ENCODE results near the gene EN1.

The EN1 gene

GRCh38 chr2:118856978-118857676 lies 9.7 kb upstream of the EN1 start:
- FAIRE-seq: no peak
- TF ChIP-seq POU2F2 (IDR thresholded peaks at IDR 0.05; ENCODE audit: low read depth, low read length) (no peak), POLR2AphosphoS5 (IDR thresholded peaks at IDR 0.05; ENCODE audit: low read depth, low read length) (no peak), SPI1 (IDR thresholded peaks at IDR 0.05; ENCODE audit: low read depth, low read length) (no peak), TAF1 (IDR thresholded peaks at IDR 0.05; ENCODE audit: low read depth, low read length) (no peak)
- DNase-seq (ENCODE audit: insufficient read length, low spot score): no peak

GRCh38 chr2:118856330-118856977 lies 9.0 kb upstream of the EN1 start:
- no peak for DNase-seq (ENCODE audit: insufficient read length, low spot score)
- TF ChIP-seq TAF1 (IDR thresholded peaks at IDR 0.05; ENCODE audit: low read depth, low read length): no peak
- no peak for TF ChIP-seq SPI1 (IDR thresholded peaks at IDR 0.05; ENCODE audit: low read depth, low read length)
- FAIRE-seq: no peak

DNA sequence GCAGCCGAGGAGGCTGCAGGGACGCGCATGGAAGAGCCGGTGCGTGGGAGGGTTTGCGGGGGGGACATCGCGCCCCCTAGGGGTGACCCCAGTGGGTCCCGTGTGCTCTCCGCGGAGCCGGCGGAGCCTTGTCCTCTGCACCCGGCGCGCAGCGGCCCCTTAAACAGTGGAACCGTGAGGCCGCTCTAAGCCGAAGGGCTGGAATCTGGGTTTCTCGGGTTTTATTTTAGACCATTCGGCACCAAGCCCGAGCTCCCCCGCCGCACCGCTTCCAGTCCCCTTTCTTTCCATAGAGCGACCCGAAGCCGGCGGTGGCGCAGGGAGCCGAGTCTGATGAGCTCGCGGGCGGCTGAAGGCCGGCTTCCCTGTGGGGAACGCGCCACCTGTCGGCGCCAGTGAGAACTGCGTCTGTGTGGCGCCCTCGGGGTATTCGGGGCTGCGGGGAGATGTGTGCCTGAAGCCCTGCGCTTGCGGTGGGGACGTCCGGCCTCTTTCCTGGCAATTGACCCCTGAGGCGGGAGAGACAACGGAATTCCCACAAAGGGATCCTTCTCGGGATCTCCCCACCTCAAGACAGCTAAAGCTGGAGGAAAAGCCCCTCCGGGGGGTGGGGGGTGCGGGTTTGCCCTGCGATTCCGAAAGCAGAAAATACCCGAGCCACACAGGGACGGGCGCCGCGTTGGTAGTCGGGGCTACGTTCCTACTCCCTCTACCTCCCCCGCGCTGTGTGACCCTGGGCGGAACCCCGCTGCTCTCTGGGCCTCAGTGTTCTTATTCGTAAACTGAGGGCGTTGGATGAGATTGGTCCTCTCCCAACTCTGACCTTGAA lies 8.2 kb upstream of the EN1 start:
- FAIRE-seq: peak; percentile 87
- peak; percentile 95 for DNase-seq (ENCODE audit: insufficient read length, low spot score)

GRCh38 chr2:118854507-118855345 lies 7.3 kb upstream of the EN1 start:
- no peak for DNase-seq (ENCODE audit: insufficient read length, low spot score)
- TF ChIP-seq POLR2A (IDR thresholded peaks at IDR 0.05; ENCODE audit: low read depth, low read length) (no peak), POU2F2 (IDR thresholded peaks at IDR 0.05; ENCODE audit: low read depth, low read length) (no peak), POLR2AphosphoS5 (IDR thresholded peaks at IDR 0.05; ENCODE audit: low read depth, low read length) (no peak), SPI1 (IDR thresholded peaks at IDR 0.05; ENCODE audit: low read depth, low read length) (no peak), TAF1 (IDR thresholded peaks at IDR 0.05; ENCODE audit: low read depth, low read length) (no peak), PAX5 (IDR thresholded peaks at IDR 0.05; ENCODE audit: insufficient read depth, low read length, severe bottlenecking) (no peak)
- no peak for FAIRE-seq

More for the DNA sequence above, 8.2 kb upstream of the EN1 start:
- TF ChIP-seq SPI1 (IDR thresholded peaks at IDR 0.05; ENCODE audit: low read depth, low read length): no peak

GRCh38 chr2:118853651-118854291 lies 6.3 kb upstream of the EN1 start:
- DNase-seq (ENCODE audit: insufficient read length, low spot score) (no peak), FAIRE-seq (no peak)
- TF ChIP-seq POU2F2 (IDR thresholded peaks at IDR 0.05; ENCODE audit: low read depth, low read length) (no peak), PAX5 (IDR thresholded peaks at IDR 0.05; ENCODE audit: insufficient read depth, low read length, severe bottlenecking) (no peak), TAF1 (IDR thresholded peaks at IDR 0.05; ENCODE audit: low read depth, low read length) (no peak), POLR2A (IDR thresholded peaks at IDR 0.05; ENCODE audit: low read depth, low read length) (no peak), SPI1 (IDR thresholded peaks at IDR 0.05; ENCODE audit: low read depth, low read length) (no peak), POLR2AphosphoS5 (IDR thresholded peaks at IDR 0.05; ENCODE audit: low read depth, low read length) (no peak)

DNA sequence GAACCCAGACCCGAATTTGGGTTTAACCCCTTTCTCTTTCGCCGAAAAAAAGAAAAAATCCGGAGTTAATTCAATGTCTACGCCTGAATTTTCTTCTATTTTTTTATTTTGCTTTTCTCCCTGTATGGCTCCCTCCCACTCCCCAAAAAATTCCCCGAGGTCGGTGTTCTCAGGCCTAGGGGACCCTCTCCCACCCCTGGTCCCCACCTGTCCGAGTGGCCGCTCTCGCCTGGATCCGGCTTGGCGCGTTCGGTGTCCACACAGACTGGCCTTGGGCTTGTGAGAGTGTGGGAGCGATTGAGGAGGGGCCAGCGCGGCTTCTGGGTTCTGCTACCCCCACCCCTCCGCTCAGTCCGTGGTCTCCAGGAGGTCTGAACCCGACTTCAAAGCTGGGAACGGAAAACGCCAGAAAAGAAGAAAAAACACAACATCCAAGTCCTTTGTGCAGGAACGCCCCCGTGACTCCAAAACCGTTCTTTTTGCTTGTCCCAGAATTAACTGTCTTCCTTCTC lies 5.7 kb upstream of the EN1 start:
- no peak for FAIRE-seq
- TF ChIP-seq POLR2A (IDR thresholded peaks at IDR 0.05; ENCODE audit: low read depth, low read length) (no peak), SPI1 (IDR thresholded peaks at IDR 0.05; ENCODE audit: low read depth, low read length) (no peak), POLR2AphosphoS5 (IDR thresholded peaks at IDR 0.05; ENCODE audit: low read depth, low read length) (no peak), POU2F2 (IDR thresholded peaks at IDR 0.05; ENCODE audit: low read depth, low read length) (no peak), PAX5 (IDR thresholded peaks at IDR 0.05; ENCODE audit: insufficient read depth, low read length, severe bottlenecking) (no peak), TAF1 (IDR thresholded peaks at IDR 0.05; ENCODE audit: low read depth, low read length) (no peak)
- no peak for DNase-seq (ENCODE audit: insufficient read length, low spot score)

GRCh38 chr2:118852605-118853128 lies 5.2 kb upstream of the EN1 start:
- no peak for FAIRE-seq
- no peak for DNase-seq (ENCODE audit: insufficient read length, low spot score)
- TF ChIP-seq TAF1 (IDR thresholded peaks at IDR 0.05; ENCODE audit: low read depth, low read length) (no peak), POLR2A (IDR thresholded peaks at IDR 0.05; ENCODE audit: low read depth, low read length) (no peak), PAX5 (IDR thresholded peaks at IDR 0.05; ENCODE audit: insufficient read depth, low read length, severe bottlenecking) (no peak), SPI1 (IDR thresholded peaks at IDR 0.05; ENCODE audit: low read depth, low read length) (no peak), POLR2AphosphoS5 (IDR thresholded peaks at IDR 0.05; ENCODE audit: low read depth, low read length) (no peak), POU2F2 (IDR thresholded peaks at IDR 0.05; ENCODE audit: low read depth, low read length) (no peak)

DNA sequence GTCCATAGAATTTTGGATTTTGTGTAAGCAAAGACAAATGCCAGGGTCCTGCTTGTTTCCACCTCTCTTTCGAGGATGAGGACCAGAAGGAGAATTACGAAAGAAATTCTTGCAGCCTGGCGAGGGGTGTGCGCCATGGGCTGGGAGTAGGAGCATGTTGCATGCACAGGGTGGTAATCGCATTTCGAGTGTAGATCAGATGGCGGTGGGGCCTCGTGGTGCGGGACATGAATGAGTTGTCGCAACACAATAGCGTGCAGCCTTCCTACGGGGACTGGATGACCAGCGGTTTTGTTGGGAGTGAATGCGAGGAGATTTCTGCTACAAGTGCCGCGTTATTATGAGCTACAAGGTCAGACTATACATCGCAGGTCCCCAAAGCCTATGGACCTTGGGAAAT lies 4.2 kb upstream of the EN1 start:
- FAIRE-seq (no peak), DNase-seq (ENCODE audit: insufficient read length, low spot score) (no peak)
- TF ChIP-seq POLR2A (IDR thresholded peaks at IDR 0.05; ENCODE audit: low read depth, low read length) (no peak), PAX5 (IDR thresholded peaks at IDR 0.05; ENCODE audit: insufficient read depth, low read length, severe bottlenecking) (no peak), SPI1 (IDR thresholded peaks at IDR 0.05; ENCODE audit: low read depth, low read length) (no peak), POLR2AphosphoS5 (IDR thresholded peaks at IDR 0.05; ENCODE audit: low read depth, low read length) (no peak), POU2F2 (IDR thresholded peaks at IDR 0.05; ENCODE audit: low read depth, low read length) (no peak), TAF1 (IDR thresholded peaks at IDR 0.05; ENCODE audit: low read depth, low read length) (no peak)
